LNCAP (cell line): ENCODE results near the gene CMC4.

Experiments used
- CTCF ChIP-seq: fragments of 450-650 bp; IDR thresholded peaks from 2 replicates; pipeline ENCODE4 v1.5.1; 2017; ENCODE audit warnings: mild to moderate bottlenecking

Gene CMC4

GRCh38 chrX:155052738-155053498 lies 18.0 kb downstream of the CMC4 start:
- no peak for TF ChIP-seq CTCF

- peak; percentile 59 for TF ChIP-seq CTCF
Measured at GRCh38 chrX:155048977-155049619, 21.8 kb downstream of the CMC4 start.

- no peak for TF ChIP-seq CTCF
Measured at GRCh38 chrX:155046811-155047528, 24.0 kb downstream of the CMC4 start.

- TF ChIP-seq CTCF: no peak
Measured at GRCh38 chrX:155046129-155046810, 24.7 kb downstream of the CMC4 start.

GRCh38 chrX:155035688-155036087 lies 35.2 kb downstream of the CMC4 start:
- no peak for TF ChIP-seq CTCF

GRCh38 chrX:155031657-155032056 lies 39.3 kb downstream of the CMC4 start:
- no peak for TF ChIP-seq CTCF

GRCh38 chrX:155028877-155029291 lies 42.1 kb downstream of the CMC4 start:
- TF ChIP-seq CTCF: no peak
